HL-60 (cell line): ENCODE measurements around the gene ATP11A.

Experiments
- DNase-seq, 2 experiments: peaks; one replicate each; pipeline ENCODE4 v3.0.0-alpha.2; 2010 to 2020; ENCODE audit warnings: low read depth in 1 of 2, low spot score in 1 of 2
- H3K27ac ChIP-seq: fragments of 250-450 bp; sonication (Bioruptor Pico); replicated peaks from 2 replicates; pipeline ENCODE4 v1.5.1; 2020; ENCODE audit warnings: mild to moderate bottlenecking, moderate library complexity
- H3K27me3 ChIP-seq: fragments of 250-450 bp; sonication (Bioruptor Pico); 2 replicates; pipeline ENCODE4 v1.5.1; 2021; ENCODE audit warnings: mild to moderate bottlenecking, moderate library complexity; ENCODE audit not compliant: insufficient read depth, poor library complexity, severe bottlenecking
- H3K4me3 ChIP-seq: replicated peaks from 2 replicates; pipeline ENCODE4 v1.5.1; 2011; ENCODE audit warnings: mild to moderate bottlenecking, control low read depth, low read length; ENCODE audit not compliant: insufficient read depth
- CTCF ChIP-seq: IDR thresholded peaks from one replicate; pipeline ENCODE4 v1.5.1; 2011; ENCODE audit warnings: low read length, control low read depth, inconsistent platforms; ENCODE audit not compliant: insufficient read depth
- GABPA ChIP-seq: IDR thresholded peaks from 2 replicates; pipeline ENCODE4 v1.6.1; 2012; ENCODE audit warnings: low read depth
- POLR2AphosphoS5 ChIP-seq: IDR thresholded peaks from 2 replicates; pipeline ENCODE4 v1.6.1; 2012; ENCODE audit warnings: low read depth
- REST ChIP-seq: IDR thresholded peaks from 2 replicates; pipeline ENCODE4 v1.6.1; 2012; ENCODE audit warnings: low read depth; ENCODE audit not compliant: insufficient replicate concordance
- SPI1 ChIP-seq: IDR thresholded peaks from 2 replicates; pipeline ENCODE4 v1.6.1; 2012; ENCODE audit warnings: low read depth, mild to moderate bottlenecking, borderline replicate concordance

The ATP11A gene

DNA sequence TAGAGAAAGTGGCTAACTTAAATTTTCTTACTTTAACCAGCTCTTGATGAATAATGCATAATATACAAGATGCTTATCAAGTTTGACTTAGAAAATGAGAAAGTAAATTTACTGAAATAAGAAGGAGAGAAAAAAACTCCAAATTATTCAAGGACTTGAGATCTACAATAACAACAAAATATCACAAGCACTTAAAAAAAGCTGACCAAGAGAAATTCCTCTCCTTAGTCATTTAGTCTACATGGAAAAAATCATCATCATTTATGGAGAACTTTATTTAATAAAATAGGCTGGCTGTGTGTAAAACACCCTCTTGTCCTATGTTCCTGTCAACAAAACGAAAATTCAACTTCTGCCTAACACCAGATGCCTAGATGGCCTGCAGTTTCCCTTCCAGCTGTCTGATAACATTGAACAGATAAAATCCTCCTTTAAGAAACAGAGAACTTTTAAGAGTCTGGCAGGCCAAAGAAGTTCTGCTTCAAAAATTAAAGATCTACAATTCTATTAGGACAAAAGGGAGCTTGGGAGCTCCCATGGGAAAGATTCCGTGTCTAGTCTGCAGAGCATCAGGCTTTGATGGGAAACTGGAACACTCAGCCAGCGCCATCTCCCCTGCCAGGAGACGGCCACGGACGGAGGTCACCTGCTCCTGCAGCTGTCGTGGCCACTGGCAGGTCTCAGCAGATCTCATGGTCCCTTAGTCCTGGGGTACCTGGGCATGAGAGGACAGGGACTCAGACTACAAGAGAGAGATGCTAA lies 37.9 kb upstream of the ATP11A start:
- H3K4me3 ChIP-seq, result no peak overlapping the region
- H3K27me3 ChIP-seq, result no peaks in the 10 kb centered on the region
- no peak overlapping the region for H3K27ac ChIP-seq
- no peak for TF ChIP-seq GABPA
- no peak for TF ChIP-seq CTCF
- no peak for TF ChIP-seq SPI1
- no peak for TF ChIP-seq POLR2AphosphoS5
- TF ChIP-seq REST, result no peak
- DNase-seq, result no peak

DNA sequence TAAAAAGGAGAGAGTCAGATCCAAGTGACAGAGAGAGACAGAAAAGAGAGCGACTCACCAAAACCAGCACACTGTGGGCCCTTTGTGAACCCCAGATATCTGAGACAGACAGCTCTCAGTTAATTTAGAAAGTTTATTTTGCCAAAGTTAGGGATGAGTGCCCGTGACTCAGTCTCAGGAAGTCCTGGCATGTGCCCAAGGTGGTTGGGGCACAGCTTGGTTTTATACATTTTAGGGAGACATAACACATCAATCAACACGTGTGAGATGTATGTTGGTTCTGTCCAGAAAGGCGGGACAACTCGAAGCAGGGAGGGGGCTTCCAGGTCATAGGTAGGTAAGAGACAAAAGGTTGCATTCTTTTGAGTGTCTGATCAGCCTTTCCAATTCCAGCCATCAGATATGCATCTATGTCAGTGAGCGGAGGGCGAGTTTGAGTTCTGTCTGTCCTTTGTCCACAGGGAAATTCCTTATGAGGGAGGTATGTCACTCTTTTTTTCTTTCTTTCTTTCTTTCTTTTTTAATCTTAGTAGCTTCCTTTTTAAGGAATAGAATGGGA lies 37.2 kb upstream of the ATP11A start:
- H3K27ac ChIP-seq, result no peak overlapping the region
- TF ChIP-seq POLR2AphosphoS5, result no peak
- no peak for TF ChIP-seq GABPA
- TF ChIP-seq CTCF, result no peak
- no peak for TF ChIP-seq REST
- TF ChIP-seq SPI1, result no peak
- no peak overlapping the region for H3K4me3 ChIP-seq
- no peaks in the 10 kb centered on the region for H3K27me3 ChIP-seq
- no peak for DNase-seq

DNA sequence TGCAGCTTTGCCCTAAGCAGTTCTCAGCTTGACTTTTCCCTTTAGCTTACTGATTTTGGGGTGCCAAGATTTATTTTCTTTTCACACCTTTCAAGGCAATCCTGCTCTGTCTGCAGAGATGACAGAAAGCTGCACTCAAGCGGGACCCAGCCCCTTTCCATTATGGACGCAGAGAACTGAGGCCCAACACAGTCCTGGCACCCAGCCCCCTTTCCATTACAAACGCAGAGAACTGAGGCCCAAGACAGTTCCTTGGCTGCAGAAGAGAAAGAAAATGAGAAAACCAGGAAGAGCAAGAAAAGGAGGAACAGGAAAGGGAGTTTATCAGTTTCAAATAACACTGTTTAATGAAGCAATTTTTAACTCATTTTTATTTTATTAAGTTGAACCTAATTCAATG lies 36.8 kb upstream of the ATP11A start:
- H3K27me3 ChIP-seq, result no peaks in the 10 kb centered on the region
- DNase-seq, result no peak
- TF ChIP-seq REST (no peak), CTCF (no peak), GABPA (no peak), POLR2AphosphoS5 (no peak)
- no peak overlapping the region for H3K4me3 ChIP-seq
- H3K27ac ChIP-seq, result no peak overlapping the region
